ENCODE measurements around the gene FAHD2A. TPM values are rescaled to one million over a fixed set of nuclear protein-coding genes. Genes with fewer than 3 reads are reported as not detected.

Gene FAHD2A
- polyA plus RNA-seq, 2 donors: 9.3 to 11.9 TPM

DNA sequence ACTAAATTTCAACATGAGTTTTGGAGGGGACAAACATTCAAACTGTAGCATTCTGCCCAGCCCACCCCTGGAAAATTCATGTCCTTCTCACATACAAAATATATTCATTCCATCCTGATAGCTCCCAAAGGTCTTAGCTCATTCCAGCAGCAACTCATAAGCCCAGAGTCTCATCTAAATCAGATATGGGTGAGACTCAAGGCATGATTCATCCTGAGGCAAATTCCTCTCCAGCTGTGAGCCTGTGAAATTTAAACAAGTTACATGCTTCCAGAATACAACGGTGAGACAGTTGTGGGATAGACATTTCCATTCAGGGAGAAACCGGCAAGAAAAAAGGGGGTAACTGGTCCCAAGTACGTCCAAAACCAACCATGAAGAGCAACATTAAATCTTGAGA is 43.5 kb upstream of the FAHD2A start:
- Histone ChIP-seq H3K4me1 (ENCODE audit: control insufficient read depth in 2 of 2, insufficient read depth in 2 of 2, low read length in 1 of 2) (no peaks in the 10 kb centered on the region), H3K36me3 (ENCODE audit: control insufficient read depth in 2 of 2, insufficient read depth in 2 of 2, low read length in 1 of 2) (no peaks in the 10 kb centered on the region), H3K27me3 (ENCODE audit: control insufficient read depth in 1 of 2, insufficient read depth in 2 of 2, low read length in 2 of 2) (no peaks in the 10 kb centered on the region), H3K4me3 (ENCODE audit: low read depth in 1 of 2, low read length in 2 of 2) (no peak overlapping the region), H3K9me3 (ENCODE audit: control insufficient read depth in 2 of 2, insufficient read depth in 1 of 2, low read depth in 1 of 2, low read length in 1 of 2) (no peaks in the 10 kb centered on the region), H3K27ac (ENCODE audit: low read depth in 2 of 2, low read length in 1 of 2) (no peak overlapping the region)
- WGBS, 2 donors: 75 to 89% methylated on average over 3 of the region's 3 CpGs

DNA sequence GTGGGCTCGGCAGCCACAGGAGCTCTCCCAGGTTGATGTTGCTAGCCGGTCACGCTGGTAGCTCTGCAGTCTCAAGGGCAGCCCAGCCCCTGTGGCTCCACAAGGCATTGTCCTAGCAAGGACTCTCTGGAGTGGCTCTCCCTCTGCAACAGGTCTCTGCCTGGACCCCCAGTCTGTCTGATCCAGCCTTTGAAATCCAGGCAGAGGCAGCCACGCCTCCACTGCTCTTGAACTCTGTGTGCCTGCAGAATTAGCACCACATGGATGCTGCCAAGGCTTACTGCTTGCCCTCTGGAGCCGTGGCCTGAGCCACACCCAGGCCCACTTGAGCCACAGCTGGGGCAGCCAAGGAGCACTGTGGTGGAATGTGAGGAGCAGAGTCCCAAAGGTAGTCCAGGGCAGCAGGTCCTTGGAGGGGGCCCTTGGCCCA is 43.0 kb upstream of the FAHD2A start:
- WGBS, 2 donors: 81 to 82% methylated on average over 5 of the region's 5 CpGs
- H3K9me3 ChIP-seq (ENCODE audit: control insufficient read depth in 2 of 2, insufficient read depth in 1 of 2, low read depth in 1 of 2, low read length in 1 of 2): no peaks in the 10 kb centered on the region
- no peak overlapping the region for H3K27ac ChIP-seq (ENCODE audit: low read depth in 2 of 2, low read length in 1 of 2)
- no peaks in the 10 kb centered on the region for H3K4me1 ChIP-seq (ENCODE audit: control insufficient read depth in 2 of 2, insufficient read depth in 2 of 2, low read length in 1 of 2)
- no peak overlapping the region for H3K4me3 ChIP-seq (ENCODE audit: low read depth in 1 of 2, low read length in 2 of 2)
- no peaks in the 10 kb centered on the region for H3K27me3 ChIP-seq (ENCODE audit: control insufficient read depth in 1 of 2, insufficient read depth in 2 of 2, low read length in 2 of 2)
- no peaks in the 10 kb centered on the region for H3K36me3 ChIP-seq (ENCODE audit: control insufficient read depth in 2 of 2, insufficient read depth in 2 of 2, low read length in 1 of 2)

DNA sequence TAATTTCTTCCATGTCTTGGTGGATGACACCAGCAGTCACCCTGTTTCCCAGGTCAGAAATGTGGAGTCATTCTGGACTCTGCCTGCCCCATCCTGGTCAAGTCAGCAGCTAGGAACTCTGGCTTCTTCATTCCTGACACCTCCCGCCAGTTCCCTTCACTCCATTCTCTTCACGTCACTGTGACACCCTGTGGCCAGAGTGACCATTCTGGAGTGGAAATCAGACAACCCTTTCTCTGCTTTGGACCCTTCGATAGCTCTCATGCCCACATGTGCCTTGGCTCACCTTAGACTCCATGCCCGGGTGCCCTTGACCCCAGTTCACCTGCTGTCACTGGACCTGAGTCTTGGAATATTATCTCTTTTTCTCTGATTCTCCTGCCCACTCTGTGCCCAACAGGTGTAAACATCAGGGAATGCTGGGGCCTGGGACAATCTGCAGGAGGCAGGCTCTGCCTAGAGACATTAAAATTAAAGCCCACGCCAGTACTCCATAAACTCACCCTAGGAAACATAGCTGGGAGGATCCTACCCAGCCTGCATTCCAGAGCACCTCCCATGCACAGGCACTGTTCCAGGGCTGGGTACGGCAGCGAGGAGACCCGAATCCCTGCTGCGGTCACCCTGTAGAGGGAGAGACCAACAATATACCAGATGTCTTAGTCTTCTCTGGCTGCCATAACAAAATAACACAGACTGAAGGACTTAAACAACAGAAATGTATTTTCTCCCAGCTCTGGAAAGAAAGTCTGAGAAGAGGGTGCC is 41.1 kb upstream of the FAHD2A start:
- Histone ChIP-seq H3K4me3 (ENCODE audit: low read depth in 1 of 2, low read length in 2 of 2) (no peak overlapping the region), H3K4me1 (ENCODE audit: control insufficient read depth in 2 of 2, insufficient read depth in 2 of 2, low read length in 1 of 2) (no peaks in the 10 kb centered on the region), H3K36me3 (ENCODE audit: control insufficient read depth in 2 of 2, insufficient read depth in 2 of 2, low read length in 1 of 2) (no peaks in the 10 kb centered on the region), H3K27ac (ENCODE audit: low read depth in 2 of 2, low read length in 1 of 2) (no peak overlapping the region), H3K9me3 (ENCODE audit: control insufficient read depth in 2 of 2, insufficient read depth in 1 of 2, low read depth in 1 of 2, low read length in 1 of 2) (no peaks in the 10 kb centered on the region), H3K27me3 (ENCODE audit: control insufficient read depth in 1 of 2, insufficient read depth in 2 of 2, low read length in 2 of 2) (no peaks in the 10 kb centered on the region)
- 81 to 83% methylated on average over 9 of the region's 9 CpGs for WGBS, 2 donors

DNA sequence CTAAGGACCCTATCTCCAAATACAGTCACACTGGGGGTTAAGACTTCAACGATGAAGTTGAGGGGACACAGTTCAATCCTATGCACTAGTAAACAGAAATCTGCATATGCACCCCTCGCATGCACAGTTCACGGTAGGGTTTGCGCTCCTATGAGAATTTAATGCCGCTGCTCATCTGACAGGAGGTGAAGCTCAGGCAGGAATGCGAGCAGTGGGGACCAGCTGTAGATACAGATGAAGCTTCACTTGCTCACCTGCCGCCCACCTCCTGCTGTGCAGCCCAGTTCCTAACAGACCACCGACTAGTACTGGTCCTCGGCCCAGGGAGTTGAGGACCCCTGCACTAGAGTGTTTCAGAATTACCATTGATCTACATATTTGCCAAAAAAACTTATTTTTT is 40.0 kb upstream of the FAHD2A start:
- Histone ChIP-seq H3K9me3 (ENCODE audit: control insufficient read depth in 2 of 2, insufficient read depth in 1 of 2, low read depth in 1 of 2, low read length in 1 of 2) (no peaks in the 10 kb centered on the region), H3K27me3 (ENCODE audit: control insufficient read depth in 1 of 2, insufficient read depth in 2 of 2, low read length in 2 of 2) (no peaks in the 10 kb centered on the region), H3K27ac (ENCODE audit: low read depth in 2 of 2, low read length in 1 of 2) (no peak overlapping the region), H3K36me3 (ENCODE audit: control insufficient read depth in 2 of 2, insufficient read depth in 2 of 2, low read length in 1 of 2) (no peaks in the 10 kb centered on the region), H3K4me3 (ENCODE audit: low read depth in 1 of 2, low read length in 2 of 2) (no peak overlapping the region), H3K4me1 (ENCODE audit: control insufficient read depth in 2 of 2, insufficient read depth in 2 of 2, low read length in 1 of 2) (no peaks in the 10 kb centered on the region)
- 88 to 91% methylated on average over 9 of the region's 9 CpGs for WGBS, 2 donors

DNA sequence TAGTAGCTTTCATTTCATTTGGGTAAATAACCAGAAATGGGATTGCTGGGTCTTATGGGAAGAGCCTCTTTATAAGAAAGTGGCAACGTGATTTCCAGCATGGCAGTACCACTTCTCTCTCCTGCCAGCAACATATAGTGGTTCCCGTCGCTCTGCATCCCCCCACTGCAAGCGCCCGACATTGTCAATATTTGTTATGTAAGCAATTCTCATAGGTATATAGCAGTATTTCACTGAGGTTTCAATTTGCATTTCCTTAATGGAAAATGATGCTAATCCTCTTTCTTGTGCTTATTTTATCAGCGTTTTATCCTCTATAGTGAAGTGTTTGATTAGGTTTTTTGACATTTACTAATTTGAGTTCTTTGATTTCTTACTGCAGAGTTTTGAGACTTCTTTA is 36.0 kb upstream of the FAHD2A start:
- 67 to 70% methylated on average over 6 of the region's 6 CpGs for WGBS, 2 donors
- H3K27me3 ChIP-seq (ENCODE audit: control insufficient read depth in 1 of 2, insufficient read depth in 2 of 2, low read length in 2 of 2): no peaks in the 10 kb centered on the region
- H3K27ac ChIP-seq (ENCODE audit: low read depth in 2 of 2, low read length in 1 of 2): no peak overlapping the region
- H3K4me3 ChIP-seq (ENCODE audit: low read depth in 1 of 2, low read length in 2 of 2): no peak overlapping the region
- no peaks in the 10 kb centered on the region for H3K4me1 ChIP-seq (ENCODE audit: control insufficient read depth in 2 of 2, insufficient read depth in 2 of 2, low read length in 1 of 2)
- H3K36me3 ChIP-seq (ENCODE audit: control insufficient read depth in 2 of 2, insufficient read depth in 2 of 2, low read length in 1 of 2): no peaks in the 10 kb centered on the region
- no peaks in the 10 kb centered on the region for H3K9me3 ChIP-seq (ENCODE audit: control insufficient read depth in 2 of 2, insufficient read depth in 1 of 2, low read depth in 1 of 2, low read length in 1 of 2)

DNA sequence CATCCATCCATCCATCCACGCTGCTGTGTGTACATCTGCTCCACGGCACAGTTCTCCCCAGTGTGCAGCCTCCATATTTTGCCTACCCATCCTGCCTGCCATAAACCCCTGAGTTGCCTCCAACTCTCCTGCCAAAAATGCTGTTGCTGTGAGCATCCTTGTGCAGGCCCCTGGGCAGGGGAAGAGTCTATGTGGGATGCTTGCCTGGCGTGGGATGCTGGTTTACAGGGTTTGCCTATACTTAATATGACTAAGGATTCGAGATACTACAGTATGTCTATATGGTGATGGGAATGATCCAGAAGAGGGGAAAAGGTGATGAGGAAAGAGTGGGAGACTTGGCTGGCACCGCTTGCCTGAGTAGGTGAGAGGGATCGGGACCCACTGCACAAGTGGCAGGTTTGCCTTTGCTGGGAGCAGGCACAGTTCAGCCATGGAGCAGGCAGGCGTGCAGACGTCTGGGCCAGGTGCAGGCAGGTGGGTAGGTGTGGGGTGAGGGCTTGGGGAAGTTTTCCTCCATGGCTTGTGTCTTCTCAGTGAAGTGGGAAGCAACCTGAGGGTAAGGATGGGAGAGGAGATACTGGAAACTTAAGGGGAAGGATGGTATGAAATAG is 30.2 kb upstream of the FAHD2A start:
- Histone ChIP-seq H3K4me3 (ENCODE audit: low read depth in 1 of 2, low read length in 2 of 2) (no peak overlapping the region), H3K36me3 (ENCODE audit: control insufficient read depth in 2 of 2, insufficient read depth in 2 of 2, low read length in 1 of 2) (no peaks in the 10 kb centered on the region), H3K27me3 (ENCODE audit: control insufficient read depth in 1 of 2, insufficient read depth in 2 of 2, low read length in 2 of 2) (no peaks in the 10 kb centered on the region), H3K9me3 (ENCODE audit: control insufficient read depth in 2 of 2, insufficient read depth in 1 of 2, low read depth in 1 of 2, low read length in 1 of 2) (no peaks in the 10 kb centered on the region), H3K27ac (ENCODE audit: low read depth in 2 of 2, low read length in 1 of 2) (no peak overlapping the region), H3K4me1 (ENCODE audit: control insufficient read depth in 2 of 2, insufficient read depth in 2 of 2, low read length in 1 of 2) (no peaks in the 10 kb centered on the region)
- WGBS, 2 donors: 89 to 93% methylated on average over 8 of the region's 8 CpGs

DNA sequence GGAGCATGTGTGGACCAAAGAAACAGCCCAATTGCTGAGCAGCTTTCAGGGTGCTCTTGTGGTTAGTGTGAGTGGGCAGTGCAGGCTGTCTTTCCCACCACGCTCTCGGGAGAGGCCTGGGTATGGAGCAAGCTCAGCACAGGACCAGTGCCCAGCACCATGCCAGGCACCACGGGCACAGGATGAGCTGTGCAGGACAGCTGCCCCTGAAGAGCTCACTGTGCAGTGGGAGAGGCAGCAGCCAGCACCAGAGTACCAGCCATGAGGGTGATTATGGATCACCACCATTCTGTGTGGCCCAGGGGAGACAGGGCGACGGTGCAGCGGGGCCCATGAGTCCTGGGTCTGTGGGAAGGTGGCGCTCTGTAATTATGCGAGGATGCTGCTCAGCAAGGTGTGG is 29.7 kb upstream of the FAHD2A start:
- 89 to 92% methylated on average over 8 of the region's 8 CpGs for WGBS, 2 donors
- Histone ChIP-seq H3K4me1 (ENCODE audit: control insufficient read depth in 2 of 2, insufficient read depth in 2 of 2, low read length in 1 of 2) (no peaks in the 10 kb centered on the region), H3K36me3 (ENCODE audit: control insufficient read depth in 2 of 2, insufficient read depth in 2 of 2, low read length in 1 of 2) (no peaks in the 10 kb centered on the region), H3K9me3 (ENCODE audit: control insufficient read depth in 2 of 2, insufficient read depth in 1 of 2, low read depth in 1 of 2, low read length in 1 of 2) (no peaks in the 10 kb centered on the region), H3K27ac (ENCODE audit: low read depth in 2 of 2, low read length in 1 of 2) (no peak overlapping the region), H3K27me3 (ENCODE audit: control insufficient read depth in 1 of 2, insufficient read depth in 2 of 2, low read length in 2 of 2) (no peaks in the 10 kb centered on the region), H3K4me3 (ENCODE audit: low read depth in 1 of 2, low read length in 2 of 2) (no peak overlapping the region)

DNA sequence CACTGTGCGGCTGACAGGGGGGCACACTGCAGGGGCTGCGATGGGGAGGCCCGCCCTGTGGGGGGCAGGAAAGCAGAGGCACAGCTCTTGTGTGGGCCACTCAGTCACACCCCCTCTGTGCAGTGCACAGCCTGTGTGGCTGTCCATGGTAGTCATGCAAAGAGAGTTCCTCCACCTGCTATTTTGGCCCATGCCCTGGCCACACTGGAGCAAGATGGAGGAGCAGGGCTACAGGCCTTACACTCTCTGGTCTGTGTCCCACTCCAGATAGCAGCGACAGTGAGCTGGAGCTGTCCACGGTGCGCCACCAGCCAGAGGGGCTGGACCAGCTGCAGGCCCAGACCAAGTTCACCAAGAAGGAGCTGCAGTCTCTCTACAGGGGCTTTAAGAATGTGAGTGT is 28.5 kb upstream of the FAHD2A start:
- Histone ChIP-seq H3K4me3 (ENCODE audit: low read depth in 1 of 2, low read length in 2 of 2) (no peak overlapping the region), H3K4me1 (ENCODE audit: control insufficient read depth in 2 of 2, insufficient read depth in 2 of 2, low read length in 1 of 2) (no peaks in the 10 kb centered on the region), H3K27ac (ENCODE audit: low read depth in 2 of 2, low read length in 1 of 2) (no peak overlapping the region), H3K27me3 (ENCODE audit: control insufficient read depth in 1 of 2, insufficient read depth in 2 of 2, low read length in 2 of 2) (no peaks in the 10 kb centered on the region), H3K36me3 (ENCODE audit: control insufficient read depth in 2 of 2, insufficient read depth in 2 of 2, low read length in 1 of 2) (no peaks in the 10 kb centered on the region), H3K9me3 (ENCODE audit: control insufficient read depth in 2 of 2, insufficient read depth in 1 of 2, low read depth in 1 of 2, low read length in 1 of 2) (no peaks in the 10 kb centered on the region)
- 91 to 99% methylated on average over 6 of the region's 6 CpGs for WGBS, 2 donors

DNA sequence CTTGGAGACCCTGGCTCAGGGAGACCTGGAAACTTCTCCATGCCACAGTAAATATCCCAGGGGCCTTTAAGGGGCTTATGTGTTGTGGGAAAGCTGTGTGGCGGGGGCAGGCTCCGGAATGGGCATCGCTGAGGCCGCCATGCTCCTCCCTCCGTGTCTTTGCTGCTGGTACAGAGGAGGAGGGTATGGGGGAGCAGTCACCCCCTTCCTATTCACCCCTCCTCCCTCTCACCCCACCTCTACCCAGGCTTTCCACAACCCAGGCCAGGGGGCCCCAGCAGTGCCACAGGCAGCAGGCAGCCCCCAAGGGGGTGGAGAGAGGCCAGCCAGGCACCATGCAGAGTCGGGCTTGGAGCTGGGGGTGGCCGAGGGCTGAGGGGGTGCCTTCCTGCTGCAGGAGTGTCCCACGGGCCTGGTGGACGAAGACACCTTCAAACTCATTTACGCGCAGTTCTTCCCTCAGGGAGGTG is 28.0 kb upstream of the FAHD2A start:
- no peaks in the 10 kb centered on the region for H3K36me3 ChIP-seq (ENCODE audit: control insufficient read depth in 2 of 2, insufficient read depth in 2 of 2, low read length in 1 of 2)
- H3K27me3 ChIP-seq (ENCODE audit: control insufficient read depth in 1 of 2, insufficient read depth in 2 of 2, low read length in 2 of 2): no peaks in the 10 kb centered on the region
- H3K27ac ChIP-seq (ENCODE audit: low read depth in 2 of 2, low read length in 1 of 2): no peak overlapping the region
- WGBS, 2 donors: 90% methylated on average over 11 of the region's 11 CpGs
- H3K4me1 ChIP-seq (ENCODE audit: control insufficient read depth in 2 of 2, insufficient read depth in 2 of 2, low read length in 1 of 2): no peaks in the 10 kb centered on the region
- H3K9me3 ChIP-seq (ENCODE audit: control insufficient read depth in 2 of 2, insufficient read depth in 1 of 2, low read depth in 1 of 2, low read length in 1 of 2): no peaks in the 10 kb centered on the region
- H3K4me3 ChIP-seq (ENCODE audit: low read depth in 1 of 2, low read length in 2 of 2): no peak overlapping the region
